Head of caudate nucleus (tissue), 42 donors: Measurements from ENCODE around the gene CFAP157.

Source experiments
- DNase-seq, 42 donors: peaks; one replicate each; pipeline versions ENCODE4 v3.0.0 to v3.0.0-alpha.2; 2020 to 2021; ENCODE audit warnings: mixed read lengths in 7 of 42
- intact Hi-C: fragments of 100-400 bp; cut with DNase I; formaldehyde crosslinking; loops from one replicate; pipeline ENCODE4 v1.15.0; 2022

CFAP157 gene

GRCh38 chr9:127711831-127712274 is 5.1 kb downstream of the CFAP157 start:
- intact Hi-C loops, result no loop called here
- DNase-seq, result no peak

- DNase-seq, result no peak
- intact Hi-C loops, result no loop called here
Observed at GRCh38 chr9:127712371-127712770, 5.6 kb downstream of the CFAP157 start.

- DNase-seq, result no peak
- intact Hi-C loops, result no loop called here
Observed at GRCh38 chr9:127712867-127713266, 6.1 kb downstream of the CFAP157 start.

GRCh38 chr9:127714020-127714750 is 7.4 kb downstream of the CFAP157 start:
- DNase-seq, result no peak
- intact Hi-C loops, result no loop called here

GRCh38 chr9:127714951-127715469 is 8.2 kb downstream of the CFAP157 start:
- intact Hi-C loops, result loop anchor here (5.0 kb wide), 1 partner anchor 103 kb away; the partner anchor contains the start of gene STXBP1
- DNase-seq, result peak in 1 of 42 donors; percentile 23

GRCh38 chr9:127715470-127716337 is 8.9 kb downstream of the CFAP157 start, which contains the start of the genes PTRH1 and TTC16:
TSS of gene PTRH1 (minus strand) at chr9:127715663. CDS start at chr9:127715639, 24 bp downstream.
TSS of gene TTC16 (plus strand) at chr9:127716079. CDS start at chr9:127716146, 67 bp downstream.
- intact Hi-C loops, result loop anchor here (5.0 kb wide), 1 partner anchor 103 kb away; the partner anchor contains the start of gene STXBP1
- peak; percentile 94 to 100 (median 99) for DNase-seq

GRCh38 chr9:127716412-127716811 is 9.6 kb downstream of the CFAP157 start:
- intact Hi-C loops, result loop anchor here (5.0 kb wide), 1 partner anchor 104 kb away; the partner anchor contains the start of gene STXBP1
- DNase-seq, result no peak

- intact Hi-C loops, result loop anchor here (5.0 kb wide), 1 partner anchor 105 kb away; the partner anchor contains the start of gene STXBP1
- DNase-seq, result peak in 5 of 42 donors; percentile 24 to 56 (median 45)
Observed at GRCh38 chr9:127717766-127718165, 11.0 kb downstream of the CFAP157 start.

GRCh38 chr9:127720031-127720864 is 13.5 kb downstream of the CFAP157 start:
- DNase-seq, result no peak
- intact Hi-C loops, result no loop called here

GRCh38 chr9:127720865-127721227 is 14.1 kb downstream of the CFAP157 start:
- no peak for DNase-seq
- intact Hi-C loops, result no loop called here

GRCh38 chr9:127721391-127721821 is 14.6 kb downstream of the CFAP157 start:
- intact Hi-C loops, result no loop called here
- peak in 29 of 42 donors; percentile 23 to 80 (median 41) for DNase-seq

- DNase-seq, result no peak
- intact Hi-C loops, result no loop called here
Observed at GRCh38 chr9:127722055-127722745, 15.4 kb downstream of the CFAP157 start.

- intact Hi-C loops, result no loop called here
Observed at GRCh38 chr9:127723013-127723412, 16.2 kb downstream of the CFAP157 start.

GRCh38 chr9:127723444-127723843 is 16.7 kb downstream of the CFAP157 start:
- intact Hi-C loops, result no loop called here
- DNase-seq, result no peak

More at GRCh38 chr9:127723013-127723412, 16.2 kb downstream of the CFAP157 start:
- no peak for DNase-seq

GRCh38 chr9:127724012-127724411 is 17.2 kb downstream of the CFAP157 start:
- DNase-seq, result no peak
- intact Hi-C loops, result no loop called here

- DNase-seq, result no peak
- intact Hi-C loops, result no loop called here
Observed at GRCh38 chr9:127726871-127727270, 20.1 kb downstream of the CFAP157 start.

GRCh38 chr9:127728808-127729207 is 22.0 kb downstream of the CFAP157 start:
- no peak for DNase-seq
- intact Hi-C loops, result no loop called here
